Fibroblast of skin of scalp (primary cell): ENCODE results near the gene ZFHX3. TPM values are rescaled to one million over a fixed set of nuclear protein-coding genes. Genes with fewer than 3 reads are reported as not detected.
"Not testable (repeated sequence)": the region's sequence is repeated elsewhere in the genome, so short reads cannot be mapped to it uniquely, and the experiment has no call there.

Experiments
- DNase-seq: peaks from one replicate; pipeline ENCODE4 v3.0.0-alpha.2; 2013
- polyA plus RNA-seq, 2 experiments: library from polyadenylated mRNA; unstranded; fragments of 120-200 nt; gene quantifications; one replicate each; pipeline ENCODE4 v1.2.1, GENCODE V29; 2013; ENCODE audit not compliant: insufficient read length in 2 of 2

The ZFHX3 gene, protein sequence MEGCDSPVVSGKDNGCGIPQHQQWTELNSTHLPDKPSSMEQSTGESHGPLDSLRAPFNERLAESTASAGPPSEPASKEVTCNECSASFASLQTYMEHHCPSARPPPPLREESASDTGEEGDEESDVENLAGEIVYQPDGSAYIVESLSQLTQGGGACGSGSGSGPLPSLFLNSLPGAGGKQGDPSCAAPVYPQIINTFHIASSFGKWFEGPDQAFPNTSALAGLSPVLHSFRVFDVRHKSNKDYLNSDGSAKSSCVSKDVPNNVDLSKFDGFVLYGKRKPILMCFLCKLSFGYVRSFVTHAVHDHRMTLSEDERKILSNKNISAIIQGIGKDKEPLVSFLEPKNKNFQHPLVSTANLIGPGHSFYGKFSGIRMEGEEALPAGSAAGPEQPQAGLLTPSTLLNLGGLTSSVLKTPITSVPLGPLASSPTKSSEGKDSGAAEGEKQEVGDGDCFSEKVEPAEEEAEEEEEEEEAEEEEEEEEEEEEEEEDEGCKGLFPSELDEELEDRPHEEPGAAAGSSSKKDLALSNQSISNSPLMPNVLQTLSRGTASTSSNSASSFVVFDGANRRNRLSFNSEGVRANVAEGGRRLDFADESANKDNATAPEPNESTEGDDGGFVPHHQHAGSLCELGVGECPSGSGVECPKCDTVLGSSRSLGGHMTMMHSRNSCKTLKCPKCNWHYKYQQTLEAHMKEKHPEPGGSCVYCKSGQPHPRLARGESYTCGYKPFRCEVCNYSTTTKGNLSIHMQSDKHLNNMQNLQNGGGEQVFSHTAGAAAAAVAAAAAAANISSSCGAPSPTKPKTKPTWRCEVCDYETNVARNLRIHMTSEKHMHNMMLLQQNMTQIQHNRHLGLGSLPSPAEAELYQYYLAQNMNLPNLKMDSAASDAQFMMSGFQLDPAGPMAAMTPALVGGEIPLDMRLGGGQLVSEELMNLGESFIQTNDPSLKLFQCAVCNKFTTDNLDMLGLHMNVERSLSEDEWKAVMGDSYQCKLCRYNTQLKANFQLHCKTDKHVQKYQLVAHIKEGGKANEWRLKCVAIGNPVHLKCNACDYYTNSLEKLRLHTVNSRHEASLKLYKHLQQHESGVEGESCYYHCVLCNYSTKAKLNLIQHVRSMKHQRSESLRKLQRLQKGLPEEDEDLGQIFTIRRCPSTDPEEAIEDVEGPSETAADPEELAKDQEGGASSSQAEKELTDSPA (N-terminal part only)
- 11.6 TPM for polyA plus RNA-seq (2013, experiment 1 of 2; ENCODE audit: insufficient read length)
- 13.3 TPM for polyA plus RNA-seq (2013, experiment 2 of 2; ENCODE audit: insufficient read length)

- DNase-seq = peak; percentile 84
Measured at GRCh38 chr16:73047536-73048291, at the start of gene ZFHX3. Gene ZFHX3 (minus strand): TSS chr16:73048128. CDS start chr16:72960145, 87,983 bp downstream.

DNA sequence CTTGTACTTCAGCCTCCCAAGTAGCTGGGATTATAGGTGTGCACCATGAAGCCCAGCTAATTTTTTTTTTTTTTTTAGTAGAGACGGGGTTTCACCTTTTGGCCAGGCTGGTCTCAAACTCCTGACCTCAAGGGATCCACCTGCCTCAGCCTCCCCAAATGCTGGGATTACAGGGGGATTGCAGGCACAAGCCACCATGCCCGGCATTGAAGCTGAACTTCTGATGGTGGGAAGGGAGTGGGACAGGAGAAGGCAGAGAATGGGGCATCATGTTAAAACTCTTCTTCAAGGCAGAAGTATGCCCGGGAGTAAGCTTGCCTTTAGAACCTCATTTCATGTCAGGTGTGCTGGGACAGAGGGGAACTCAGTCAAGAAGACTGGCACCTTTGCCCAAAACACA, 48.6 kb upstream of the ZFHX3 start:
- no peak for DNase-seq

DNA sequence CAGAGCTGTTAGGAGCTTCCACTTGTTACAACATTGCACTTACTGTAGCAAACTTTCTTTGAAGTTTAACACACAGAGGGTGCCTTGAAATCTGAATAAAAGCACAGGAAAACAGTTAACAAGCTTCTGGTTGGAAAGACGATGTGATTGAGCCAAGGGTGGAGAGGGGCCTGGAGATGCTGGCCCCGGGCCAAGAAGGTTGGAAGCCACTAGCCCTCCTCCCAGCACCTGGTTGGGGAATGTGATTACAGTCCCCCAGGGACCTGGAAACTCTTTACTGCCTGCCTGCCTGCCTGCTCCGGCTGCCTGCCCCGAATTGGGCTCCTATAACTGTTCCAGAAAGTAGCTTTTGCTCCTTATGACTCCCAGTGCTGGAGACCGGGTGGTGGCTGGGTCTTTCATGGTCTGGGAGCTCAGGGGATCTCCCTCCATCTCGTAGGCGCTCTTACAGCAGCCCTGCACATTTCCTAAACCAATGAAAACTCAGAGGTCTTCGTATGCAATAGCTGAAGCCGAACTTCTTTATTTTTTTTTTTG, 48.0 kb upstream of the ZFHX3 start:
- DNase-seq = peak; percentile 7

DNA sequence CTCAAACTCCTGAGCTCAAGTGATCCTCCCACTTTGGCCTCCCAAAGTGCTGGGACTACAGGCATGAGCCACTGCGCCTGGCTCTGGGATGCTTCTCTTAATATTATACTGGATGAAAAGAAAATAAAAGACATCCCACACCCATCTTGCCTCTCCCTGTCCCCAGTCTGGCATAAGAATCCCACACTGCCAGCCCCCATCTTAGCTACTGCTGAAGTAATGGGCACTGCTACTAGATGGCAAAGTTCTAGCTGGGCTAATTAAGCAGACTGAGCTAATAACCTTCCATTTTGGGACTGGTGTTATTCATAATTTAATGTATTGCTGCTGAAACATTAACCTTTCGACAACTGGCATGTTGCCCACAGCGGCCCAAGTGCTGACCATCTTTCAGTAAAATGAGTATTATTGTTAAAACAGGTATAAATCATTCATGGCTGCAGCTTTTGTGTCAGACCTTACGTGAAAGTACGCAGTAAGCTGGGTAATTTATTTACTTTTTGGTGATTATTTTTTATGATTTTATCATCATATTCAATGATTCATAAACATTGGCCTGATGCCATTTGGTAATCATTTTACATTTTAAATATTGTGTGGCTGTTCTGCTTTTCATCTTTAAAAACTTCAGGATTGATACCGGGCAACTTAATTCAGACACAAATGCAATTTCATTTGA, 47.4 kb upstream of the ZFHX3 start:
- no peak for DNase-seq

- DNase-seq = no peak
Measured at GRCh38 chr16:73094371-73094770, 46.4 kb upstream of the ZFHX3 start.

- DNase-seq = peak; percentile 84
Measured at GRCh38 chr16:73093146-73094144, 45.5 kb upstream of the ZFHX3 start.

DNA sequence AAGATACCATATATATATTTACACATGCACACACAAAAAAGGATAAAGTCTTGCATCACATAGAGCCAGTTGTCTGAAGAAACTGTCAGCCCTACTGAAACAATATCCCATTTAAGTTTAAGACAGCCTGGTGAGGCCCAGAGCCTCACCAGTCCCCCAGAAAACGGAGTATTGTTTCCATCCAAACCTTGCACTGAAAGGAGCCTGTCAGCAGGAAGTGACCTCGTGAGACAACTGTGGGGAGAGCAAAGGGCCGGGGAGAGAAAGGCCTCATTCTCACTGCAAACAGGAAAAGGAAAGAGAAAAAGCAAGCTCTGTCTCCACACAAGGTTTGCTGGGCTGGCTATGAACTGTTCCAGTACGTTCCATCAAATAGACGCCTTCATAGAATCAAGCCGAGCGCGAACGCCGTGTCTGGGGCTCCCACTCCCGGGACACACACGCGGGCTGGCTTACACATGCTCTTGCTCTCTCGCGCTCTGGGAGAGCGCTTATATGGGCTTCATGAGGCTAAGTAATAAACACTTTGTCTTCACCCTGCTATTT, 44.4 kb upstream of the ZFHX3 start:
- no peak for DNase-seq

DNA sequence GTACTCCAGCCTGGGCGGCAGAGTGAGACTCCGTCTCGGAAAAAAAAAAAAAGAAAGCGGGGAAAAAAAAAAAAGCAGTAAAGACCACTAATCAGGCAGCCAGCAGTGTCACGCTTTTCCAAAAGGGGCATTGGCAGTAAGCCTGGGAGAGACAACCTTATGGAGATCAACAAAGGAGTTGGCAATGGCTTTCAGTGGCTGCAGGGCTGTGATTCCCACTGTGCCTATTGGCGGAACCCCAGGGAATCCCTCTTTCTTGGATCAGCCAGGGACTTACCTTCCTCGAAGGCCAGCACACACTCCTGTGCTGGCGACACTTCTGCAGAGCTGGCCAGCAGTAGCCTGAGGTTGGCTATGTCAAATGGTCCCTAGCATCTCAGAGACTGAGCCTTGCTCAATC, 43.2 kb upstream of the ZFHX3 start:
- no peak for DNase-seq

- no peak for DNase-seq
Measured at GRCh38 chr16:73089420-73089819, 41.5 kb upstream of the ZFHX3 start.

GRCh38 chr16:73086108-73086507, 38.2 kb upstream of the ZFHX3 start:
- no peak for DNase-seq

DNA sequence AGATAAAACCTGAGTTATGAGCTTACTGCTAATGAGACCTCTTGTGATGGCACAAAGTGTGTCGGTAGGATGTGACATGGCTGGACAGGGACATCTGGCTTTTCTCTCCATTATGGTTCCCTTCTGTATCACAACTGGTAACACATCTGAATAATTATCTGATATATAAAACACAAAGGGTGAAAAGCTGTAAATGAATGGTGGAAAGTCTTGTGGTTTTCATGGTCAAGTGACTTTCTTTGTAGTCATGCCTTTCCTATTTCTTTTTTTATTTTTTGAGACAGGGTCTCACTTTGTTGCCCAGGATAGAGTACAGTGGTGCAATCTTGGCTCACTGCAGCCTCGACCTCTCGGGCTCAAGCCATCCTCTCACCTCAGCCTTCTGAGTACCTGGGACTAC, 35.3 kb upstream of the ZFHX3 start:
- DNase-seq = no peak

DNA sequence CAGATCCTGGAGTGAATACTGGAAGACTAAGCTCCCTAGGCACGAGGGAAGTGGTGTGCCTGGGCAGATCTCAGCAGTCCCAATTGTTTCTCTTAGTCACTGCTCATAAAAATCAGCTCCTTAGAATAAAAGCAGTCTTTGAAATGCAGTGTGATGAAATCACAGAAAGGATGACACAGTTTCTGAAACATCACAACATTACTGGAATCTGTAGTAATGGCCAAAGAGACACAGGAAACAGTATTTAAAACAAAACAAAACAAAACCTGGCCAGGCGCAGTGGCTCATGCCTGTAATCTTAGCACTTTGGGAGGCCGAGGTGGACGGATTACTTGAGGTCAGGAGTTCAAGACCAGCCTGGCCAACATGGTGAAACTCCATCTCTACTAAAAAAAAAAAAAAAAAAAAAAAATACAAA, 34.7 kb upstream of the ZFHX3 start:
- DNase-seq = peak; percentile 95

DNA sequence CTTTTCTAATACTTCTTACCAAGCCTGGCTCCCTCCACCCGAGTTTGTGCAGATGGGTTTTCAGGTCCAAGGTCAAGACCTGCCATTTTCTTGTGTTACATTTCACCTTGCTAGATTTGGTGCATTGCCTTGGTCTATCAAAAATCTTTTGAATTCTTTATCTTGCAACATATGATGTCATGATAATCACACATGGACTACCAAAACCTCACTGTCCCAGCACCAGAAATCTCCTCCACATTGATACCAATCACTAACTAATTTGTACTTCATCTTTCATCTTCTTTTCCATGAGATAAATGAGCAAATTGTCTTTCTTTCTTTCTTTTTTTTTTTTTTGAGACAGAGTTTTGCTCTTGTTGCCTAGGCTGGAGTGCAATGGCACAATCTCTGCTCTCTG, 33.0 kb upstream of the ZFHX3 start:
- no peak for DNase-seq

DNA sequence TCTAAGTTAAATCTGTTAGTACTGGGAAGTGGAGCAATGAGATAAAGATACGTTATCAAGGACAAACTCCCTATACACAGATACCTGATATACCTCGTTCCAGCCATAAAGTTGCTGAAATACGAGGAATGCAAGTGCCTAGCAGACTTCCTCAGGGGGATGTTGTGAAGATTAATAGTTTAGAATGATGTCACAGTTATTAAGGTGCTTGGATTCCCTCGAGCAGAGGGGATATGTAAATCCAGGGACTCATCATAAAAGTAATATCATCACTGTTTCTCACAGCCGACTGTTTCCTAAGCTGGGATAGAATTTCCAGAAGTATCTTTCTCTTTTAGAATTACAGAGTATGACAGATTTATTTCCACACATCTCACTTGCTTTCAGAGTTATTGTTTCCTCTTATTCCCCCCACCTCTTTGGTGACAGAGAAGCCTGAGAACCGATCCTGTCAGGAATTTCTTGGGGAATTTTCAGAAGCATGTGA, 28.4 kb upstream of the ZFHX3 start:
- DNase-seq = no peak

- no peak for DNase-seq
Measured at GRCh38 chr16:73074382-73074781, 26.5 kb upstream of the ZFHX3 start.

DNA sequence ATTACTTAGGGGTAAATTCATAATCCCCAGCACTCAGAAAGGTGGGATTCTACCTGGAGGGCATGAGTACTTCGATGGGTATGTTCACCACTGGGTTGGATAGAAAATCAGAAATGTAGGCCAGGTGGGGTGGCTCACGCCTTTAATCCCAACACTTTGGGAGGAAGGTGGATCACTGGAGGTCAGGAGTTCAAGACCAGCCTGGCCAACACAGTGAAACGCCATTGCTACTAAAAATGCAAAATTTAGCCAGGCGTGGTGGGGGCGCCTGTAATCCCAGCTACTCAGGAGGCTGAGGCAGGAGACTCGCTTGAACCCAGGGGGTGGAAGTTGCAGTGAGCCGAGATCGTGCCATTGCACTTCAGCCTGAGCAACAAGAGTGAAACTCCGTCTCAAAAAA, 24.1 kb upstream of the ZFHX3 start:
- DNase-seq = not testable (repeated sequence)

GRCh38 chr16:73071131-73071940, 23.4 kb upstream of the ZFHX3 start:
- no peak for DNase-seq

DNA sequence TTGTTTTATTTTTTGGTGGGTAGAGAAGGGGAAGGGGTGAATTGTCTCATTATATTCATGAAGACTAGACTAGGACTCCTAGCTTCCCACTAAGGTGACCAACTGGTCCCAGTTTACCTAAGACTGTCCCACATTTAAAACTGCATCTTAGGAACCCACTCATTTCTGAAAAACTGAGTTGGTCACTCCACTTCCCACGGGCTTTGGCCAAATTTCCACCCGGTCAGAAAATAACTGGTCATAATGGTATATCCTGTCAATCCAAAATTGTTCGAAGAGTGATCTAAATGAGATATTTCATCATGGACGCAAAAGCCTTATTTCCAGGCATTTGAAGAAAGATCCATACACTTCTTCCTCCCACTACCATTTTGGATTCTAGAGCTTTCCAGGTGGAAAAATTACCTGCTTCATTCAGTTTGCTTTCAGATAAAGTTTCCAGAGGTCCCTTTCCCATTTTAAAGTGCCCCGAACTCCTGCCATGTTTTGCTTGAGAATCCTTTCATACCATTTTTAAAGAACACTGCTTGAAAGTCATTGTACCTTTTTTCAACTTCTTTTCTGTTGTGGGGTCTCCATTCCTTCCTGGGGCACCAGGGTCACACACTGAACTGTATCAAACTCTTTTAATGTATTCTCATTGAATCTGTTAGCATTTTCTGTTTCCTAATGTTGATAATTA, 21.8 kb upstream of the ZFHX3 start:
- no peak for DNase-seq
